ENCODE results near the gene RSPH9. TPM values are rescaled to one million over a fixed set of nuclear protein-coding genes. Genes with fewer than 3 reads are reported as not detected.
A peak's percentile ranks its signal among the peaks of the same experiment; 100 is the strongest.
"Not testable (repeated sequence)": the region's sequence is repeated elsewhere in the genome, so short reads cannot be mapped to it uniquely, and the experiment has no call there.

RSPH9 gene
- total RNA-seq, 1 donor from 2014 or later: not detected

GRCh38 chr6:43635387-43636307 lies 9.2 kb upstream of the RSPH9 start, which contains the start of gene MAD2L1BP:
Gene MAD2L1BP, plus strand, starts transcription at chr6:43635840. Its CDS starts 36 bp downstream, at chr6:43635876.
- Mint-ChIP-seq H3K9me3 (no peaks in the 10 kb centered on the region), H3K4me3 (peak within 1 kb of the TSS; percentile 99), H3K36me3 (ENCODE audit: low read depth) (peaks cover 34% of the 10 kb centered on the region), H3K4me1 (peaks cover 40% of the 10 kb centered on the region), H3K27me3 (no peaks in the 10 kb centered on the region), H3K27ac (peak within 1 kb of the TSS; percentile 96)
- peak; percentile 97 for DNase-seq
- intact Hi-C loops (cut with micrococcal nuclease): loop anchor here (1.0 to 10.0 kb wide), 3 partner anchors 10 to 439 kb away; partner anchors contain the start of gene RSPH9

DNA sequence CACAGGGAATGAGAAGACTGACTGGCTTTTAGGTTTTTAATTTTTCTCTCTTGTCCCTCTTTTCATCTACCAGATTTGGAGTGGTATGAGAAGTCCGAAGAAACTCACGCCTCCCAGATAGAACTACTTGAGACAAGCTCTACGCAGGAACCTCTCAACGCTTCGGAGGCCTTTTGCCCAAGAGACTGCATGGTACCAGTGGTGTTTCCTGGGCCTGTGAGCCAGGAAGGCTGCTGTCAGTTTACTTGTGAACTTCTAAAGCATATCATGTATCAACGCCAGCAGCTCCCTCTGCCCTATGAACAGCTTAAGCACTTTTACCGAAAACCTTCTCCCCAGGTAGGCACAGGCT lies 8.6 kb upstream of the RSPH9 start:
- intact Hi-C loops (cut with micrococcal nuclease): loop anchor here (10.0 kb wide), 1 partner anchor 439 kb away; no protein-coding TSS in a partner anchor
- peak overlapping the region; percentile 99 for H3K4me3 Mint-ChIP-seq
- no peaks in the 10 kb centered on the region for H3K9me3 Mint-ChIP-seq
- no peaks in the 10 kb centered on the region for H3K27me3 Mint-ChIP-seq
- DNase-seq: peak; percentile 75
- H3K36me3 Mint-ChIP-seq (ENCODE audit: low read depth): peaks cover 39% of the 10 kb centered on the region
- H3K27ac Mint-ChIP-seq: peak overlapping the region; percentile 96
- H3K4me1 Mint-ChIP-seq: peaks cover 37% of the 10 kb centered on the region

DNA sequence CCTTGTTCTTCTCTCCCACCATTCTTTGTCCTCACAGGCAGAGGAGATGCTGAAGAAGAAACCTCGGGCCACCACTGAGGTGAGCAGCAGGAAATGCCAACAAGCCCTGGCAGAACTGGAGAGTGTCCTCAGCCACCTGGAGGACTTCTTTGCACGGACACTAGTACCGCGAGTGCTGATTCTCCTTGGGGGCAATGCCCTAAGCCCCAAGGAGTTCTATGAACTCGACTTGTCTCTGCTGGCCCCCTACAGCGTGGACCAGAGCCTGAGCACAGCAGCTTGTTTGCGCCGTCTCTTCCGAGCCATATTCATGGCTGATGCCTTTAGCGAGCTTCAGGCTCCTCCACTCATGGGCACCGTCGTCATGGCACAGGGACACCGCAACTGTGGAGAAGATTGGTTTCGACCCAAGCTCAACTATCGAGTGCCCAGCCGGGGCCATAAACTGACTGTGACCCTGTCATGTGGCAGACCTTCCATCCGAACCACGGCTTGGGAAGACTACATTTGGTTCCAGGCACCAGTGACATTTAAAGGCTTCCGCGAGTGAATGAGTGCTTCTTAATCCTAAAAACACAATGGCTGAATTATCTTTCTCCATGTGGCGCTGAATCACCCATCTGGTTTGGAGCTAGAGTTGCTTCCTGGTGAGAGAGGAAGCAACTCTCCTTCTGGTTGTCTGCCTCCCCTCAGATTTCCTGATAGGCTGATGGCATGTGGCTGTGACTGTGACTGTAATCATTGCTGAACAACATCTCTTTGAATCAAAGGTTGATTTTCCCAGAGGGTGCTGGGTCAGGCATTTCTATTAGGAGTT lies 4.6 kb upstream of the RSPH9 start:
- H3K36me3 Mint-ChIP-seq (ENCODE audit: low read depth): peaks cover 46% of the 10 kb centered on the region
- H3K27me3 Mint-ChIP-seq: no peaks in the 10 kb centered on the region
- intact Hi-C loops (cut with micrococcal nuclease): loop anchor here (10.0 kb wide), 1 partner anchor 435 kb away; no protein-coding TSS in a partner anchor
- peak overlapping the region; percentile 45 for H3K4me3 Mint-ChIP-seq
- no peaks in the 10 kb centered on the region for H3K9me3 Mint-ChIP-seq
- no peak overlapping the region for H3K27ac Mint-ChIP-seq
- DNase-seq: no peak
- peaks cover 35% of the 10 kb centered on the region for H3K4me1 Mint-ChIP-seq

DNA sequence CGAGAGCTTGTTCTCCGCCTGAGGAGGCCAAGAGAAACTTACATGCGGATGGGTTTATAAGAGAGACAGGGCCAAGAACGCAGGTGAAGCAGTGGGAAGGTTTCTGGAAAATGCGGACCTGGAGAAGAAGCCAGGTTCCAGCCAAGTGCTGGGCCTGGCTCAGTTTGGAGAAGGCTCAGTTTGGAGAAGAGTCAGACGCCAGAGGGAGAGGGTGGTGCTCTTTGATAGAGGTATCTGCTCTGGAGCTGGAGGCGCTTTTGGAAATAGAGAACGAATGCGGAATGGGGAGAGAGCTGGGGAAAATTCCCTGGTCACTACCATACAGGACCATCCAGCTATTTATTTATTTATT lies 753 bp downstream of the RSPH9 start:
- Mint-ChIP-seq H3K27ac (peak overlapping the region; percentile 51), H3K9me3 (no peaks in the 10 kb centered on the region), H3K27me3 (no peaks in the 10 kb centered on the region), H3K4me3 (peak overlapping the region; percentile 87), H3K4me1 (peaks cover 11% of the 10 kb centered on the region), H3K36me3 (ENCODE audit: low read depth) (peaks cover 12% of the 10 kb centered on the region)
- no peak for DNase-seq
- intact Hi-C loops (cut with micrococcal nuclease): loop anchor here (1.0 kb wide), 1 partner anchor 10 kb away; the partner anchor contains the start of gene MAD2L1BP

GRCh38 chr6:43647613-43648012 lies 2.8 kb downstream of the RSPH9 start:
- Mint-ChIP-seq H3K4me3 (no peak overlapping the region), H3K36me3 (ENCODE audit: low read depth) (peaks cover 2% of the 10 kb centered on the region), H3K9me3 (no peaks in the 10 kb centered on the region), H3K4me1 (peaks cover 7% of the 10 kb centered on the region), H3K27me3 (no peaks in the 10 kb centered on the region), H3K27ac (no peak overlapping the region)
- intact Hi-C loops (cut with micrococcal nuclease): no loop called here
- no peak for DNase-seq

- intact Hi-C loops (cut with micrococcal nuclease): no loop called here
- Mint-ChIP-seq H3K27ac (no peak overlapping the region), H3K4me1 (peaks cover 7% of the 10 kb centered on the region), H3K27me3 (no peaks in the 10 kb centered on the region), H3K4me3 (no peak overlapping the region), H3K9me3 (no peaks in the 10 kb centered on the region), H3K36me3 (ENCODE audit: low read depth) (no peaks in the 10 kb centered on the region)
- DNase-seq: no peak
Observed at GRCh38 chr6:43648248-43648647, 3.4 kb downstream of the RSPH9 start.

GRCh38 chr6:43652822-43653221 lies 8.0 kb downstream of the RSPH9 start:
- H3K27ac Mint-ChIP-seq; intact Hi-C loops (cut with micrococcal nuclease); H3K4me1 Mint-ChIP-seq; H3K27me3 Mint-ChIP-seq; DNase-seq; H3K4me3 Mint-ChIP-seq; H3K9me3 Mint-ChIP-seq; H3K36me3 Mint-ChIP-seq (ENCODE audit: low read depth): not testable (repeated sequence)

DNA sequence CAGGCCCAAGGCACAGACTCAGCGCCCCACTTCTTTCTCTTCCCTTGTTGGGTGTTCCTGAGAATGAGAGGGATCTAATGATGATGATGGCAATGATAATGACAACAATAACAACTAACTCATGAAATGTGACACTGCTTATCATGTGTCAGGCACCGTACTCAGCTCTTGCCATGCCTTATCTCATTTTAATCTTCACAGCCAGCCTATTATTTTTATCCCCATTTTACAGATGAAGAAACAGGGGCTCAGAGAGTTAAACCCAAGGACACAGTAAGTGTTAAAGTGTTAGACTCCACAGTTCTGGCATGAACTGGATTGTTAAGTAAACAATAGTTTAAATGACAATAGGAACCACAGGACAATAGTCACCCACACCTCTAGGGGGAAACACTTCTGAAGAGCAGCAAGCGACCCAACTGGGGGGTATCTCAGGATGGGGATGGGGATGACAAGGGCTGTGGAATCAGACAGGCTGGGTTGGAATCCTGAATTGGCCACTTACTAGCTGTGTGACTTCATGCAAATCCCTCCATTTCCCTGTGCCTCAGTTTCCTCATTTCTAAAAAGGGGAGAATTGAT lies 12.5 kb downstream of the RSPH9 start:
- H3K9me3 Mint-ChIP-seq: no peaks in the 10 kb centered on the region
- H3K4me1 Mint-ChIP-seq: peaks cover 4% of the 10 kb centered on the region
- no peak for DNase-seq
- intact Hi-C loops (cut with micrococcal nuclease): no loop called here
- no peak overlapping the region for H3K27ac Mint-ChIP-seq
- no peak overlapping the region for H3K4me3 Mint-ChIP-seq
- H3K27me3 Mint-ChIP-seq: peaks cover 4% of the 10 kb centered on the region
- H3K36me3 Mint-ChIP-seq (ENCODE audit: low read depth): no peaks in the 10 kb centered on the region

- H3K4me1 Mint-ChIP-seq: peaks cover 10% of the 10 kb centered on the region
- intact Hi-C loops (cut with micrococcal nuclease): no loop called here
- no peak for DNase-seq
- no peaks in the 10 kb centered on the region for H3K36me3 Mint-ChIP-seq (ENCODE audit: low read depth)
- peaks cover 4% of the 10 kb centered on the region for H3K27me3 Mint-ChIP-seq
- H3K4me3 Mint-ChIP-seq: no peak overlapping the region
- H3K27ac Mint-ChIP-seq: no peak overlapping the region
- H3K9me3 Mint-ChIP-seq: no peaks in the 10 kb centered on the region
Observed at GRCh38 chr6:43658161-43658560, 13.3 kb downstream of the RSPH9 start.

DNA sequence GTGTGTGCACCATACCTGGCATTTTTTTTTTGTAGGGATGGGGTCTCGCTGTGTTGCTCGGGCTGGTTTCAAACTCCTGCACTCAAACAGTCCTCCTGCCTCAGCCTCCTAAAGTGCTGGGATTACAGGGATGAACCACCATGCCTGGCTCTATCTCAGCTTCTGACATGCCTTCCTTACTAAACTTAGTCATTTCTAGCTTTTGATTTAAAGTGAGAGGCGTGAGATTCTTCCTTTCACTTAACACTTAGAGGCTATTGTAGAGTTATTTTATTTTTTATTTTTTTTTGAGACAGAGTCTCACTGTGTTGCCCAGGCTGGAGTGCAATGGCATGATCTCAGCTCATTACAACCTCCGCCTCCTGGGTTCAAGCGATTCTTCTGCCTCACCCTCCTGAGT lies 18.1 kb downstream of the RSPH9 start:
- H3K4me3 Mint-ChIP-seq; H3K27ac Mint-ChIP-seq; DNase-seq; H3K36me3 Mint-ChIP-seq (ENCODE audit: low read depth); H3K9me3 Mint-ChIP-seq; intact Hi-C loops (cut with micrococcal nuclease); H3K27me3 Mint-ChIP-seq: not testable (repeated sequence)
- peaks cover 21% of the 10 kb centered on the region for H3K4me1 Mint-ChIP-seq

DNA sequence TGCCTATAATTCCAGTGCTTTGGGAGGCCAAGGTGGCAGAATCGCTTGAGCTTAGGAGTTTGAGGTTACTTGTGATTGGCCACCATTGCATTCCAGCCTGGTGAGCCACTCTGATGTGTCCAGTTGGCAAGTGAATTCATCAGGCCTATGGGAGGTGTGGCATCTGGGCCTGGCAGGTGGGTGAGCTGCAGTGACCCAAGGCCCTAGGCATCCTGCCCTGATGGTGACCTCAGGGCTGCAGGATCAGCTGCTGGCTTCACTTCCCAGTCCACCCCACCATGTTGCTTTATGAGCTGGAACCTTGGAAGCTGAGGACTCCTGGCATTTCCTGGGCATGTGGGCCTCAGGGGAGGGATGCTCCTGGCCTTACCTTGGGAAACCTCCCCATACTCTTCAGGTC lies 20.5 kb downstream of the RSPH9 start:
- peaks cover 1% of the 10 kb centered on the region for H3K36me3 Mint-ChIP-seq (ENCODE audit: low read depth)
- intact Hi-C loops (cut with micrococcal nuclease): no loop called here
- DNase-seq: no peak
- H3K27ac Mint-ChIP-seq: no peak overlapping the region
- no peak overlapping the region for H3K4me3 Mint-ChIP-seq
- no peaks in the 10 kb centered on the region for H3K27me3 Mint-ChIP-seq
- no peaks in the 10 kb centered on the region for H3K9me3 Mint-ChIP-seq
- H3K4me1 Mint-ChIP-seq: peaks cover 44% of the 10 kb centered on the region

DNA sequence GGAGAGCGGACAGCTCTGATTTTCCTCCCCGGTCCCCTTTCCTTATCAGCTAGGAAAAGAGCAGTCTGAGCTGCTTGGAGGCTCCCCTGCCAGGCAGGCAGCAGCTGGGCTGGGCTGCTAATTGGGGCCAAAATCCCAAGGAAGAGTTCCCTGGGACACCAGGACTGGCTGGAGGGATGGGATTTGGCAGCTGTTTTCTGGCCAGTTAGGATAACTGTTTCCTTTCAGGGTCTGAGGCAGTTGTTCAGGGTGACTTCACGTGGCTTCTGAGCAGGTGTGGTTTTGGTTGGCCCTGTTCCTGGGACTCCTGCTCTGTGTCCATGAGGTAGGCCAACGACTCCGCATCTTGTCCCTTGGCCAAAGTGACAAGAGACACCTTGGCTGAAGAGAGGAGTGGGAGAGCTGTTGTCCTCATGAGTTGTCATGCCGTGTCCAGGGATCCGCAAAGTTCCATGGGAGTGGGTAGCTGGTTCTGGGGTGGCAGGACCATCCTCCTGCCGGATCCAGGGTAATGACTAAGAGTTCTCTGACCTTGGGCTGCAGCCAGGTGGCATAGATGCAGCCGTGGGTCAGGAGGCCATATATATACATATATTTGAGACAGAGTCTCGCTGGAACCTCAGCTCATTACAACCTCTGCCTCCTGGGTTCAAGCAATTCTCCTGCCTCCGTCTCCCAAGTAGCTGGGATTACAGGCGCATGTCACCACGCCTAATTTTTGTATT lies 21.5 kb downstream of the RSPH9 start:
- H3K4me3 Mint-ChIP-seq: no peak overlapping the region
- intact Hi-C loops (cut with micrococcal nuclease): no loop called here
- no peaks in the 10 kb centered on the region for H3K9me3 Mint-ChIP-seq
- peaks cover 11% of the 10 kb centered on the region for H3K36me3 Mint-ChIP-seq (ENCODE audit: low read depth)
- DNase-seq: no peak
- no peaks in the 10 kb centered on the region for H3K27me3 Mint-ChIP-seq
- H3K27ac Mint-ChIP-seq: no peak overlapping the region
- peaks cover 50% of the 10 kb centered on the region for H3K4me1 Mint-ChIP-seq
